Progenitor cell of endocrine pancreas (in vitro differentiated cells): ENCODE measurements around the gene CDRT4. TPM values are rescaled to one million over a fixed set of nuclear protein-coding genes. Genes with fewer than 3 reads are reported as not detected.

Source experiments
- DNase-seq: peaks from one replicate; pipeline ENCODE4 v3.0.0; 2021; ENCODE audit warnings: low spot score; ENCODE audit not compliant: unreplicated experiment
- H3K27ac Mint-ChIP-seq: 2 replicates; pipeline ENCODE4 v1.8.0; 2021; ENCODE audit warnings: mild to moderate bottlenecking, moderate library complexity, mixed read lengths
- H3K27me3 Mint-ChIP-seq: 2 replicates; pipeline ENCODE4 v1.8.0; 2021; ENCODE audit warnings: mixed read lengths
- H3K36me3 Mint-ChIP-seq: 2 replicates; pipeline ENCODE4 v1.8.0; 2022; ENCODE audit warnings: mixed read lengths; ENCODE audit not compliant: insufficient read depth
- H3K4me1 Mint-ChIP-seq: 2 replicates; pipeline ENCODE4 v1.8.0; 2021; ENCODE audit warnings: low read depth, mixed read lengths
- H3K4me3 Mint-ChIP-seq: 2 replicates; pipeline ENCODE4 v1.8.0; 2021; ENCODE audit warnings: low read depth, mild to moderate bottlenecking, moderate library complexity, mixed read lengths
- H3K9me3 Mint-ChIP-seq: 2 replicates; pipeline ENCODE4 v1.8.0; 2021; ENCODE audit warnings: low read depth, mixed read lengths
- CTCF ChIP-seq: fragments of 200-600 bp; sonication (generic); IDR thresholded peaks from one replicate; pipeline ENCODE4 v1.5.0; 2021; ENCODE audit warnings: antibody characterized with exemption, mild to moderate bottlenecking; ENCODE audit not compliant: unreplicated experiment
- total RNA-seq: library from RNA; stranded (reverse); gene quantifications from 2 replicates; pipeline ENCODE4 v1.2.1, GENCODE V29; 2021

CDRT4 gene
- total RNA-seq, 1 donor from 2014 or later, result 27.0 TPM

DNA sequence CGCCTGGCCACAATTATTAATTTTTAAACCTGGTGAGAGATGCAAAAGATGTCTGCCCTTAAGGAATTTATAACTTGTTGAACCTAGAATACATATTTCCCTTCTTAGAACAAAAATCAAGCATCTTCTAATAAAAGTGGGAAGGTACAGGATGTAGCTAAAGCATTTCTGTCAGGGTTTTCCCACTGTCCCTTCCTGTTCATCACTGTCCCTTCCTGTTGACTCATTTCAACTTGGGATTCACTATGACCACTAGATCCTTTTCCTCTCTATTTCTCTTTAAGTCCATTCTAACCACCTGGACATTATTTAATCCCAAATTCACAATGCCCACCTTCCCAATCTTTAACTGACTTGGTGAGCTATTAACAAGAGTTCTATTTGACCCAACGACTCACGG, 33.9 kb upstream of the CDRT4 start:
- Mint-ChIP-seq H3K9me3 (no peaks in the 10 kb centered on the region), H3K4me1 (no peaks in the 10 kb centered on the region), H3K4me3 (no peak overlapping the region), H3K36me3 (peaks cover 22% of the 10 kb centered on the region), H3K27me3 (no peaks in the 10 kb centered on the region), H3K27ac (no peak overlapping the region)
- TF ChIP-seq CTCF, result no peak
- DNase-seq, result no peak

DNA sequence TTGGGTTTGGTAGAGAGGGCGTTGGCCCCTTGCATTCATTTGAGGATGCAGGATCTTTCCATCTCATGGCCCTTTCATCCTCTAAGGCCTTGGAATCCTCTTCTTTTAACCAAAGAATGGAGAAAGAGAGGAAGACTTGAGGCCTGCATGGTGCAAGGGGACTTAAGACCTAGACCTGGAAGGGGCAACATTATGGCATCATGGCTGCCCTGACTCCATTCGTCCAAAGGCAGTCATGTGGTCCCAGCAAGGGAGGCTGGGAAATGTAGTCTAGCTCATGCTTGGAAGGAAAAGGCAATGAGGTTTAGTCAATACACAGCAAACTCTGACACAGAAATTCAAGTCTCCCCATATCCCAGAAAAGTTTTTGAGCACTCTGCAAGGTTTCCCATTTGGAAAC, 30.7 kb upstream of the CDRT4 start:
- H3K36me3 Mint-ChIP-seq, result peaks cover 27% of the 10 kb centered on the region
- no peak for DNase-seq
- TF ChIP-seq CTCF, result no peak
- no peaks in the 10 kb centered on the region for H3K4me1 Mint-ChIP-seq
- no peak overlapping the region for H3K4me3 Mint-ChIP-seq
- no peaks in the 10 kb centered on the region for H3K27me3 Mint-ChIP-seq
- no peaks in the 10 kb centered on the region for H3K9me3 Mint-ChIP-seq
- no peak overlapping the region for H3K27ac Mint-ChIP-seq

- no peaks in the 10 kb centered on the region for H3K9me3 Mint-ChIP-seq
- no peak overlapping the region for H3K27ac Mint-ChIP-seq
- peaks cover 25% of the 10 kb centered on the region for H3K36me3 Mint-ChIP-seq
- DNase-seq, result no peak
- H3K4me3 Mint-ChIP-seq, result no peak overlapping the region
- no peaks in the 10 kb centered on the region for H3K4me1 Mint-ChIP-seq
- no peak for TF ChIP-seq CTCF
- no peaks in the 10 kb centered on the region for H3K27me3 Mint-ChIP-seq
These were observed 29.6 kb upstream of the CDRT4 start for GRCh38 chr17:15496735-15497670.

DNA sequence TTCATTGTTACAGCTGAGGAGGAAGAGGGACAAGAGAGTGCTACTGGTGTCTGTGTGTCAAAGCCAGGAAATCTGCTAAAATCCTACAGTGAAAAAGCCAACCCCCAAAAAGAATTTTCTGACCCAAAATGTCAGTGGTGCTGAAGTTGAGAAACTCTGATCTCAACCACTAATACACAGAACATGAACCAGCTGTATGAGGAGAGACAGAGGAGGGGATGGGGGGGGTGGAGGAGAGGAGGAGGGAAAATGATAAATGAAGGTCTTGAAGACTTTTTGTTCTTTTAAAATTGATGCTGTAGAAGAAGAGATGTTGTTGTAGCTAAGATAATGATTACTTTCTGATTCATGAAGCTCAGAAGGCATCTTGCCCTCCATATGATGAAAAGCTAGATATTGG, 27.4 kb upstream of the CDRT4 start:
- DNase-seq, result no peak
- H3K4me3 Mint-ChIP-seq, result no peak overlapping the region
- peaks cover 25% of the 10 kb centered on the region for H3K36me3 Mint-ChIP-seq
- no peak overlapping the region for H3K27ac Mint-ChIP-seq
- H3K4me1 Mint-ChIP-seq, result no peaks in the 10 kb centered on the region
- TF ChIP-seq CTCF, result no peak
- H3K9me3 Mint-ChIP-seq, result no peaks in the 10 kb centered on the region
- H3K27me3 Mint-ChIP-seq, result no peaks in the 10 kb centered on the region

GRCh38 chr17:15493693-15494035, 26.2 kb upstream of the CDRT4 start:
- peaks cover 27% of the 10 kb centered on the region for H3K36me3 Mint-ChIP-seq
- H3K27ac Mint-ChIP-seq, result no peak overlapping the region
- no peak overlapping the region for H3K4me3 Mint-ChIP-seq
- DNase-seq, result no peak
- H3K9me3 Mint-ChIP-seq, result no peaks in the 10 kb centered on the region
- H3K4me1 Mint-ChIP-seq, result no peaks in the 10 kb centered on the region
- no peaks in the 10 kb centered on the region for H3K27me3 Mint-ChIP-seq
- no peak for TF ChIP-seq CTCF
